HG03103 (cell line): Measurements from ENCODE around the gene BMAL1.
A peak's percentile ranks its signal among the peaks of the same experiment; 100 is the strongest.

Source experiments
- ATAC-seq: cut with Tn5 transposase; IDR thresholded peaks from one replicate; pipeline ENCODE4 v1.9.1; 2021; ENCODE audit warnings: low read depth; ENCODE audit not compliant: unreplicated experiment

The BMAL1 gene

DNA sequence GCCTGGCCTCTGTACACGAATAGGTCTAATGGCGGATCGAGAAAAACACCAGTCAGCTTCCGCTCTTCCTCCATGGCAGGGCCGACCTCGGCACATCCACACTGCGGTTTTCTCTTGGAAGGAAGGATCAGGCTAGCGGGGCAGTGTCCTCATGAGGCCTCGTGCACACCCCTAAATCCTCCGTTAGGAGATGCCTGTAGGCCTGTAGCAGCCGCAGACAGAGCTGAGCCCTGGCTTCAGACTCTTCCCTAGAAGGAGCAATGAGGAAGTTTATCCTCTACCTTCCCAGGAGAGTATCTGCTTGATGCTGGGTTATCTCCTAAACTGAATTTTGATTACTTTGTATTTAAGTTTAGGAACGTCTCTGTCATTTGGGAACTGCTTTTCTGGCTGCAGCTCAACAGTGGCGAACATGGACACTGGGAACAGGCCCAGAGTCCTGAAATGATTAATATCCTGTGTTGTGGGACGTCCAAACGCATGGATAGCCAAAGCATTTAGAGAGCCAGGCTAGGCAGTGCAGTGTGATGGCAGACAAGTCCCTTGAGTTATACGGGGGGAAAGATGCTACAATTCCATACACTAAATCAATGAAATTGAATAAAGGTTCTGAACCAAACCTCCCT lies 16.5 kb upstream of the BMAL1 start:
- ATAC-seq: no peak

DNA sequence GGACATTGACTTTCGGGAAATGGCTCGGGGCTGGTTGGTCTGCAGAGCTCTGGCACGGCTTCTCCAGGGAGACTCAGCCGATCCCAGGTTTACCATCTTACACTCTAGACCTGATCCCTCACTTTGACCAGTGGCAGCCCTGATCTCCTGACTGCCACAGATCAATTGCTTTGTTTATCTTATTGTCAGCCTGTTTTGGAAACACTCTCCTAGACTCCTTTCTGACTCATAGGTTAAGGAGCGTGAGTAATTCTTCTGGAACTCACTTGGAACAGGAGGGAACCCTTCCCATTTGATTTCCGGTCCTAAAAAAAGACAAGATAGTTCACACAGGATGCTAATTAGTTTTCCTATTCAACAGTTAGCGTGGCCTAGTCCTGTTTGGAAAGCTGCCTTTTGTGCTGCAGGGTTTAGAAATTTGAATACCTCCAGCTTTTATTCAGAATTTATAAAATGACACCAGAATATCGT lies 16.0 kb upstream of the BMAL1 start:
- no peak for ATAC-seq

DNA sequence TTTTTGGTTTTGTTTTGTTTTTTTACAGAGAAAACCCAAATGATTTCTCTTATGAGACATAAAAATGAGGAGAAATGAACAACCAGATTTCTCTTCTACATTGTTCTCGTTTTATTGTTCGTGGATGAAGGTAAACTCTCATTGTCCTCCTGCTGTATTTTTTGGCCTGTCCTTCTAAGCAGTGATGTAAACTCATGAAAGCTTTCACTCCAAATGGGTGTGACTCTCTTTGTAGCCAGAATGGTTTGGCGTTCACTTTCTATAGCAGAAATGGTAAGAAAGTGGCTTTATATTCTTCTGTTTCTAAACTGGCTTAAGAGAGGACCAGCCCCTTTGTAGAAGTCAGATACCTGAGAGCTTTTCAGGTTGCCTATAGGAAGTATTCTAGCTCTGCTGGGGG lies 15.5 kb upstream of the BMAL1 start:
- ATAC-seq: no peak

DNA sequence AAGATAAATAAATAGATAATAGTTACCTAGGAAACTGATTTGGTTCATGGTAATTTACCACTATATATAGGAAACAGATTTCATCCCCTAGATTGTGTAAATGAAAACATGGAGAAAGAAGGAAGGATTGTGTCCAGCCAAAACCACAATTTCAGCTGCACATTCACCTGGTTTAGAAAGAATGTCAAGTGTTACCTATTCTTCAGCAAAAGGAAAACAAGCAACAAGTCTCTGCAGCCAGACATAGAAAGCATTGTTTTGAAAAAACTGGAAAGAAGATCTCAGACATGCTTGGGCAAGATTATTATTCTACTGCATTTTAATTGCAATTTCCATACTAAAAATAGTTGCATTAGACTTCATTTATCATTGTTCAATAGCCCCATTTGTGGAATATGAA lies 8.8 kb upstream of the BMAL1 start:
- no peak for ATAC-seq

DNA sequence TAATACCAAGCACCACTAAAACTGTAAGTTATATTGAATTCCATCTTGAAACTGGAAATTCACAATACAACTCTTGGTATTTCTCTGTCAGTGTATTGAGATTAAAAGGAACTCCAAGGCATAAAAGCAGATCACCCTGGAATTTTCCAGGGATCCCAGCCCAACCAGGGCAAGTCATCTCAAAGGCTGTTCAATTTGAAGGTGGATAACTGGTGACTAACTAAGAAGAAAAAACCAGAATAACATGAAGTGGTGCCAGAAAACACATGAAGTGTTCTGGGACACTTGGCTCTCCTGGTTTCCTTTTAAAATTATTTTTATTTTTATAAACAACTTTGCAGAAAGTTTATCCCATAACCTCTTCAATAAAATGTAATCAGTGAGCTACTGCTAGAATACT lies 7.8 kb upstream of the BMAL1 start:
- ATAC-seq: no peak

DNA sequence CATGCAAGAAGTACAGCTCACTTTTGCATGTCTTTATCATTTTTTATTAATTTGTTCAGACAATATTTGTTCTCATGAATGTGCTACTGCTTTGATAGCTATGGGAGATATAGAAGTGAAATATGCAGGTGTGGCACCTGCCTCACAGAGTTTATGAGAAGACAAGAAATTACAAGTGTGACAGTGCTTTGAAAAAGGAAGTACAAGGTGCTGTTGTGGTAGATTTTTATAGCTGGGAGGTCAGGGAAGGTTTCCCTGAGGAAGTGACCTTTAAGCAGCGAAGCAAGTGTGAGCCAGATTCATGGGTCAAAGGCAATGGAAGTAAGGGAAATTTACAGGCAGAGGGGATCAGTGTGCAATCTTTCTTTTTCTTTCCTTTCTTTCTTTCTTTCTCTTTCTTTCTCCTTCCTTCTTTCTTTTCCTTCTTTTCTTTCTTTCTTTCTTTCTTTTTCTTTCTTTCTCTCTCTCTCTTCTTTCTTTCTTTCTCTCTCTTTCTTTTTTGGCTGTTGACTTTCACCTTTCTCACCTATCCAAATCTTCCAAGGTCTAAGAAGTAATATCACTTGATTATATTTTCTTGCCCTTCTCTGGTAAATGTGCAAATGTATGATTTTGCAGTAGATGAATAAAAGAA lies 6.4 kb upstream of the BMAL1 start:
- ATAC-seq: no peak

DNA sequence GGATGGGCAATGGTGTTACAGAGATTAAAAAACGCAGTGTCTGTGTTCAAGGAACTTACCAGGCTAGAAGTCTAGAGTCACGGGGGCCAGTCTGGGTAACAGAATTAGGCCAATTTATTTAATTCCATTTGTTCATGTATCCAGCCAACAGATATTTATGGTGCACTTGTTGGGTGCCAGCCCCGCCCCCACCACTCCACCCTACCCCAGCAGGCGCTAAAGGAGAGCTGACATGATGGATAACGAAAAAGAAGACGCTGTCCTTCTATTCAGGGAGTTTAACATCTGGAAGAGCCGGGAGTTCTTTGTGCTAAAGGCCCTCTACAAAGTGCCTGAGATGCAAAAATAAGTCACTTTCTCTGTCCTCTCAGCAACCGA lies 1.1 kb upstream of the BMAL1 start:
- ATAC-seq: no peak

DNA sequence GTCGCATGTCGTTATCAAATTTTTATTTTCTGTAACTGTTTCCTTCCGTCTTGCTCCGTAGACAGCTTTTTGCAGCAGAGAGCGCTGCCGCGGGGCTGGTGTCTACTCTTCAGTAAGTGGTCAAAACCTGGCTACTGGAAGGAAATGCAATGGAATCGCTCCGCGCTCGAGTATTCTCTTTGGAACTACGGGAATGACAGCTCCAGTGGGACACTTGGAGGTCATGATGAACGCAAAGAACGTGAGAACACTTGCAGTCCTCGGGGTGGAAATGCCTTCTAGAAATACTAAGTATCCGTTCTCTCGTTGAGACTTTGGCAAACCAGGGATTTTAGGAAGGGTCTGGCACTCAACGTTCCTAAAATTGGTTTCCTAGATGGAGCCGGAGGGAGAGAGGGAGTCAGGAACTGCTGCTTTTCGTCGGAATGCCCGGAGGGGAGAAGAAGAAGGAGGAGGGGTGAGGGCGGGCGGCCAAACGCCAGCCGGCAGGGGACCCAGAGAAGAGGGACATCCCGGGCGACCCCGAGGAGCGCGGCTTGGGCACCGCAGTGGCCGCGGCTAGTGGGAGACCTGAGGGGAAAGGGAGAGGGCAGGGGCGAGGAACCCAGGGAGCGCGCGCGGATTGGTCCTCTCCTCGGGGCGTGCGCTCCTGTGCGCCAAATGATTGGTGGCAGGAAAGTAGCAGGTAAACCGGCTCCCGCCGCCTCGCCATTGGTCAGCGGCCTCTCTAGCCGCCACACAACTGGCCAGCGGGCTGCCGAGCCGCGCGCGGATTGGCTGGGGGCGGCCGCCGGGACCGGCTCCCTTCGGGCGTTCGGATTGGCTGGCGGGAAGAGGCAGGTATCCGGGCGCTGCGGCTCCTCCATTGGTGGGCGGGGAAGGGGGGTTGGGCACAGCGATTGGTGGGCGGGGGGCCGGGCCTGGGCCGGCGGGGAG lies 490 bp upstream of the BMAL1 start:
- ATAC-seq: peak; percentile 90

DNA sequence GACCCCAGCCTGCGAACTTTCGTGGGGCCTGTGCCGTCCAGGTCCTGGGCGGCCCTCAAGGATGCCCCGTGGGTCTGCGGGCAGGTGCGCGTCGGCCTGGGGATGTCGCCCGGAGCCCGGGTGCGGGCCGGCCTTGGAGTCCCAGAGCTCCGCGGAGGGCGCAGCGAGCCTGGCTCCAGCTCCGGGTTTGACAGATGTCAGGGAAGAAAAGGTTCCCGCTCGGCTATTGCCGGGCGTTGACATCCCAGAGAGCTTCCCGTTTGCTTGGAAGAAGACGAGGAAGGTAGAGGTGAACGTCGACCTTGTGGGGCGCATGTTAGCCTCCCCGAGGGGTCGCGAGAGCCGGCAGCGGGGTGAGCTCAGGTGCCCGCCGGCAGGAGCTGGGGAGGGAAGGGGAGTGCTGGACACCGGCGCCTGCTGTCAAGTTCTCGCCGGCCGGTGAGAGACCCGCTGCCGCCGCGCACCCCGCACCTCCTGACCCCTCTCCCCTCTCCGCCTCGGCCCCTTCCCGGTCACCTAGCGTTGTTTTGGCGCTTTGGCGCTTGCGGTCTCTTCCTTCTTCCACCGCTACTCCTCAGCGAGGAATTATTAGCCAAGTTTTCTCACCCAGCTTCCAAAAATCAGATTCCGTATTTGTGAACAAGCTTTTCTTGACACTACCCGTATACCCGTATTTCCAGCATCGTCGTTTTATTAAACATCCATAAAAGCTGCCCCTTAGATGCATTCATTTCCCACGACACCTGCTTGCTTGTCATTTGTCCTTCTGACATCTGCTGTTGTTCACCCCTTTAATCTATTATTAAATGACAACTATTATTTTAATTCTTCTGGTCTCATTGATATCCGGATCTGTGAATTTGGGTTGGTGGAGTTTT lies 1.3 kb downstream of the BMAL1 start:
- no peak for ATAC-seq

DNA sequence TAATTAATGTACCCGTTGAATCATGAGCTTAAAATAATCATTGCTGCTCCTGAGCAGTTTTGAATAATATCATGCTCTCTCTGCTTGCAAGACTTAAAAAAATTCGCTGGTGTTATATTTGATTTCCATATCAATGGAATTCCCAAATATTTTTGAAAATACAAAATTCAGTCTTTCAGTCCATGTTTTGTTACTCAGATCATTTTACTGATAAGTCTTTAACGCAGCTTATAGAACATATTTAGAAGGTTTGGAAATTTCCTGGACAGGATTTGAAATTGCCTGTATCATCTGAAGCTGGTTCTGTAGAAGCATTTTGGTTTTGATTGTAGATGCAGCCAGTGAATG lies 1.9 kb downstream of the BMAL1 start:
- no peak for ATAC-seq

DNA sequence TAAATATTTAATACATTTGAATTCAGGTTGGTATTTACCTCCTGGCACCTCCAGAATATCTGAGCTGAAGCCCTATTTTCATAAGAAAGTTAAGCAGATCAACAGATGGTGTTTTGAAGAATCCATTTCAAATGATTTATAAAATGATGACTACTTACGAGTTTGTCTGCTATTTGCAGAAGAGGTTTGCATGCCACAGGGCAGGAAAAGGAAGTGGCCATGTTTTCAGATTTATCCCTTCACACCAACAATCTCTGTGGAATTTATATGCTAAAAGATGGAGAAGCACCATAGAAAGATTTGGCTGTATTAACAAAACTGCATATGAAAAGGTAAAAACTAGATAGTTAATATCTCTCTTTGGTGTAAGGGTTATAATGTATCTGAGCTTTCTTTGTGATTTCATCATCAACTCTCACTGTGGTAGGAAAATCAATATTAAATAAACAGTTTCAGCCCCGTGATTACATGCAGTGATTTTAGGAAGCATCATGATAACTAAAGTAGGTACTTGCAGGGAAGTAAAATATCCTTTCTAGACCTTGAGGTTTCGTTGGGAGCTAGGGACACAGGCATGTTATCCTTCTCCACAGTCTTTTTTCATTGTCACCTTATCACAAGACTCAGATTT lies 2.6 kb downstream of the BMAL1 start:
- no peak for ATAC-seq

DNA sequence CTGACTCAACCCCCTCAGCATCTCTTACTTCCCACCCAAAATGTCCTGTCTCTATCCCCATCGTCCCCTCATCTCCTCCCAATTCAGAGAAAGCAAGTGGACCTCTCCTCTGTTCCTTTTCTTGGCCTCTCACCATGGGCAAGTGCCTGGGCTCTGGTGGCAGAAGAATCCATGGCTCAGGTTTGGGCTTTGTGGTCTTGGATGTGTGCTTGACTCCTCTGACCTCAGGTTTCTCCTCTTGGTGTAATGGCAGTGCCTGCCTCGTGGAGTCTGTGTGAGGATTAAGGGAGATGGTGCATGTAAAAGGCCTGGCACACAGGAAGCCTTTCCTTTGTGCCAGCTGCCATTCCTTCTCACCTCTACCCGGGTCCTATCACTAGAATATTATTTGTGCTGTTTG lies 3.2 kb downstream of the BMAL1 start:
- ATAC-seq: no peak

DNA sequence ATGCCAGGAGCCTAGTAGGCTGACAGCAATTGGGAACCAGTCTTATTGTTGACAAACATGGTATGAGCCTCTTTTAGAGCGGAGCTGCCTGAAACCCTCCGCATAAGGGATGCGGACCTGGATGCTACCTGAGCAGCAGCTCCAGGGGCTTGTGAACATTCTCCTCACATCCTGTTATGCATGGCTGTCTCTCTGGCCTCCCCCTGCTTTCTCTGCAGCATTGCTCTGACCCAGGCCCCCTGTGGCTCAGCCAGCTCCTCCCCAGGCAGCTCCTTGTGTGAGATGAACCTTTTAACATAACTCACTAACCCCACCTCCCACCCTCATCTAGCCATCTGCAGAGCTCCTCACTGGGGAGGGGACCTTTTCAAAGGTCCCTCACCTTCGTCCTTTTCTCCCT lies 6.0 kb downstream of the BMAL1 start:
- no peak for ATAC-seq

DNA sequence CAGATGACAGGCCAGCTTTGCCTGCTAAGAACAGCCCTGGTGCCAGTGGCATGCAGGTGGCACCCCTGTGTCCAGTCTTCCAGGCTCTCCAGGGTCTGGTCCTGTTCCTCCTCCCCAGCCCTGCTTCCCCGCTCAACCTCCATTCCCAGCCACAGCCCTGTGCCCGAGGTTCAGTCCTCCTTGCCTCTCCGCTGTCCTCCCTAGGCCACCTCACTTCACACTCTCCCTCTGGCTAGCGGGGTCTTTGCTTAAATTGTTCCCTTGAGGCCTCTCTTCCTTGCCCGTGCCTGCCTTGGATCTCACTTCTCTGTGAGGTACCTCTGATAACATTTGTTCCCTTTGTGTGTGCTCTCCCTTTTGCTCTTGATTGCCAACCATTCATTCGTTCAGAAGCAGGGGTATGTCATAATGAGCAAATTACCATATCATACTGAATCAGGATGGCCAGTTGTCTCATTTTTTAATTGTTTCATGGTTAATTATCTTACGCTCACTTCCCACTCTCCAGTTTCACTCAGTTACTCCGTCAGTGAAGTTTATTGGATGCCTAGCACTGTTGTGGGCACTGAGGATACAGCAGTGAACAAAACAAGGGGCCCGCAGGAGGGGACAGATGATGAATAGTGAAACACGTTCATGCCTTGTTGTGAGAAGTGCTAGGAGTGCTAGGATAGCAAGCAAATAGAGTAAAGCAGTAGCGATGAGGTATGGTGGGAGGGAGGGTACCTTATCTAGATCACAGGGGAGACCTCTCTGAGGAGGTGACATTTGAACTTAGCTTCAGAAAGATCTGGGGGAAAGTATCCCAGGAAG lies 7.4 kb downstream of the BMAL1 start:
- no peak for ATAC-seq

DNA sequence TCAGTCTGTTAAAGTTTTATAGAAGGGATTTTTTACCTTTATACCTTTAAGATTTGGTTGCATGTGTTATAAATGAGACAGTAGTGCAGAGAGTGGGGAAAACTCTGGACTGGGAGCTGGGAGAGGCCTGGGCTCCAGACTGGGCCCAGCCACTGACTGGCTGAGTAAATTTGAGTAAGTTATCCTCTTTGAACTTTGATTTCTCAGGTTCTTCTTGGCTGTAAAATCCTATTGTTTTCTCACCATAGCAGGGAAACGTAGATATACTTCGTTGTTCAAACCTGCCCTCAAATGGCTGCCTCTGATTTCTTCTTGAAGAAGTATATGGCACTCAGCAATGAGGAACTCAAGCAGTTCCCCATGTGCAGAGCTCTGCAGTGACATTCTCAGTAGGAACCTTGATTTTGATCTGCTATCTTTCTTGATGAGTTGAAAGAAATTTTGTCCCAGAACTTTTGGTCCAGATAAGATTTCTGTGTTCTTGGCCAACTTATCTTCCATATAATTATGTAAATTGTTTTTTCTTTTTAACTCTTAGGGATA lies 8.8 kb downstream of the BMAL1 start:
- ATAC-seq: no peak

DNA sequence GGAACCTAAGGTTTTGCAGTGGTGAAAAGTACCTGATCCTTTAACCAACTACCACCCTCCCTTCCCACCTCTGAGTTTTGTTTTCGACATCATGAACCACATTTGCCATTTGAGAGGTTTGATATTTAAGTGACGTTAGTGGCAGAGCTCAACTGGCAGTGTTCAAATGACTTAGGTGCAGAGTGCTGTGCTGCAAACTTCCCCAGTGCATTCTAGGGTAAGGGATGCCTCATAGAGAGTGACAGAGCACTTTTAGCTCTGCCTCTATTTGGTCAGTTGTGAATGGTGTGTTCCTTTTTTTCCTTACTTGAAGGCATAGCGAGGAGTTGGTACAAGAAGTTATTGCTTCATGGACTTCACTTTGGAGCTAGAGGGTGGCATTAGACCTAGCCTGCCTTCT lies 9.4 kb downstream of the BMAL1 start:
- no peak for ATAC-seq

DNA sequence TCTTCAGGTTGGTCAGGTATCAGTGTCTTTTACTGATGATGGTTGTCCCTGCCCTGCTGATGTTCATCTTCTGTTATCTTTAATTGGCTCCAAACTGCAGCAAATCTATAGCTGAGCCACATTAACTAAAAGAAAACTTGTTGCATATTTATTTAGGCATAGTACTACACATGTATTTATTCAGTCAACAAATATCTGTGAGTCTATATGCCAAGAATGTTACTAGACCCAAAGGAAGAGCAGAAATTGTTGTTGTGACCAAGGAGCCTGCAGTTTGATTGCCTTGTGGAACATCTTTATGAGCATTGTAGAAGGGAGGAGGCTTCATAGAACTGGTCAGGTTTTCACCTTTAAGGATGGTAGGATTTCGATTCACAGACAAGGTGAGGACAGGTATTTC lies 10.1 kb downstream of the BMAL1 start:
- no peak for ATAC-seq

DNA sequence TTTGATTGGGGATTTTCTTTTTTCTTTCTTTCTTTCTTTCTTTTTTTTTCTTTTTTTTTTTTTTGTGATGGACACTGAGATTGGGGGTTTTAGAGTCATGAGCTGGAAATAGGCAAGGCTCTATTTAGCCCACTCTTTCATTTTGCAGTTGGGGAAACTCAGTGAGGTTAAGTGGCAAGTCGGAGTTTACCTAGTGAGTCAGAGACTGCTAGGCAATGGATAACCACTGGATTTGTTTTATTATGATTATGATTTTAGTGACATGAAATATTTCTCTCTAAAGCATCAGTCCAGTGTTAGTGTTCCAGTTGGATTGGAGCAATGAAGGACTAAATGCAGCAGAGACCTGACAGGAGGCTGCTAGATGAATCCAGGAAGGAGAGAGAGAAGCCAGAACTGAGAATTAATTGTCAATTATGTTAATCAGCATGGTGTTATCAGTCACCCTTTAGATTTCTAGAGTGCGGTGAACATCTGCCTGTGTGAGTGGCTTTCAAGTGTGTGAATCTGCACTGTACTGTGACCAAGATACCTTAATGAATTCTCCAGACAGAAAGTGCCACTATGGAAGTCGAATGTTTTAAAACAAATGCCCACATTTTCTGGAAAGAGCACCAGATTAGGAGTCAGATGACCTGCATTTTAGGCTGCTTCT lies 10.9 kb downstream of the BMAL1 start:
- ATAC-seq: no peak

DNA sequence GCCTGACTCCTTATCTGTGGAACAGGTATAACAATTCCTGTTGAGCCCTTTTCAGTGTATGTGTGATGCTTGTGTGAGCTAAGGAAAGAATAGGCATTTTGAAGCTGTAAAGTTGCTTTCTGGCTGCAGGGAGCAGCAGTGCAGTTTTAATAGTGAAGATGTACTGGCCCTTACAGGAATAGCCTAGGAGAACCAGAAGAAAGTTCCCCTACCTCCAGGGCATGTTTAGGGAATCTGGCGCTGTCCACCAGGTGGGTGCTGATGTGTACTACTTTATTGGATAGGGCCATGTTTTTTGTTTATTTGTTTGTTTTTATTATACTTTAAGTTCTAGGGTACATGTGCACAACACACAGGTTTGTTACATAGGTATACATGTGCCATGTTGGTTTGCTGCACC lies 11.5 kb downstream of the BMAL1 start:
- ATAC-seq: no peak
